Measurements from ENCODE around the gene GOLT1A. TPM values are rescaled to one million over a fixed set of nuclear protein-coding genes. Genes with fewer than 3 reads are reported as not detected.

GOLT1A gene
- total and polyA plus RNA-seq, 11 donors = 0.24 to 0.29 TPM; not detected in 9

DNA sequence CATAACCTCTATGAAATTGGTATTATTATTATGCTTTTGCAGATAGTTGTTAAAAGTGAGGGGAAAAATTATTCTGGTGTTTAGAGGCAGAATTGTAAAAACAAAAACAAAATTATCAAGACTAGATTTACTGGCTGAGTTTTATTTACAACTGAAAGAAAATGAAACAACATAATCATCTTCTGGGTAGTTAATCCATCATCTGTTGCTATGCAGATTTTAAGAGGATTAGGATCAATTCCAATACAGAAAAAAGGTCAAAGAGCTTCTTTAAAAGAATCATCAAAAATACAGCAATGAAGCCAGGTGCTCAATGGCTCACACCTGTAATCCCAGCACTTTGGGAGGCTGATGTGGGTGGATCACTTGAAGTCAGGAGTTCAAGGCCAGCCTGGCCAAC is 8.3 kb downstream of the GOLT1A start:
- DNase-seq (no peak), ATAC-seq (no peak)
- H3K27me3 ChIP-seq = peaks cover 0 to 28% (median 0%) of the 10 kb centered on the region in 9 donors
- H3K4me3 ChIP-seq = no peak overlapping the region
- no peaks in the 10 kb centered on the region for H3K36me3 ChIP-seq
- H3K9me3 ChIP-seq = no peaks in the 10 kb centered on the region
- H3K27ac ChIP-seq = no peak overlapping the region
- peaks cover 0 to 4% (median 0%) of the 10 kb centered on the region in 12 donors for H3K4me1 ChIP-seq
- TF ChIP-seq, protein P1, sequence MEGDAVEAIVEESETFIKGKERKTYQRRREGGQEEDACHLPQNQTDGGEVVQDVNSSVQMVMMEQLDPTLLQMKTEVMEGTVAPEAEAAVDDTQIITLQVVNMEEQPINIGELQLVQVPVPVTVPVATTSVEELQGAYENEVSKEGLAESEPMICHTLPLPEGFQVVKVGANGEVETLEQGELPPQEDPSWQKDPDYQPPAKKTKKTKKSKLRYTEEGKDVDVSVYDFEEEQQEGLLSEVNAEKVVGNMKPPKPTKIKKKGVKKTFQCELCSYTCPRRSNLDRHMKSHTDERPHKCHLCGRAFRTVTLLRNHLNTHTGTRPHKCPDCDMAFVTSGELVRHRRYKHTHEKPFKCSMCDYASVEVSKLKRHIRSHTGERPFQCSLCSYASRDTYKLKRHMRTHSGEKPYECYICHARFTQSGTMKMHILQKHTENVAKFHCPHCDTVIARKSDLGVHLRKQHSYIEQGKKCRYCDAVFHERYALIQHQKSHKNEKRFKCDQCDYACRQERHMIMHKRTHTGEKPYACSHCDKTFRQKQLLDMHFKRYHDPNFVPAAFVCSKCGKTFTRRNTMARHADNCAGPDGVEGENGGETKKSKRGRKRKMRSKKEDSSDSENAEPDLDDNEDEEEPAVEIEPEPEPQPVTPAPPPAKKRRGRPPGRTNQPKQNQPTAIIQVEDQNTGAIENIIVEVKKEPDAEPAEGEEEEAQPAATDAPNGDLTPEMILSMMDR (IDR thresholded peaks at IDR 0.05) = no peak
- no peak for TF ChIP-seq POLR2A (IDR thresholded peaks at IDR 0.05)
- intact Hi-C loops (cut with DNase I) = loop anchor here in 4 of 10 donors (5.0 to 10.0 kb wide), 3 partner anchors 43 to 351 kb away; partner anchors contain the start of gene SNRPE (in 3 of the 4)

DNA sequence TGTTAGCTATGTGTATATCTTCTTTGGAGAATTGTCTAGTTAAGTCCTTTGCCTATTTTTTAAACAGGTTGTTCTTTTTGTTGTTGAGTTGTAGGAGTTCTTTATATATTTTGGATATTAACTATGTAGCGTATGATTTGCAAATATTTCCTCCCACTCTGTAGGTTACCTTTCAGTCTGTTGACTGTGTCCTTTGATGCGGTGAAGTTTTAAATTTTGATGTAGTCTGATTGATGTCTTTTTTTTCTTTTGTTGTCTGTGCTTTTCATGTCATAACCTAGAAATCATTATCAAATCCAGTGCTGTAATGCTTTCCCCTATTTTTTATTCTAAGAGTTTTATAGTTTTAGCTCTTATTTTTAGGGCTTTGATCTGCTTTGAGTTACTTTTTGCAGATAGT is 8.8 kb downstream of the GOLT1A start:
- no peaks in the 10 kb centered on the region for H3K9me3 ChIP-seq
- H3K27me3 ChIP-seq = peaks cover 0 to 28% (median 0%) of the 10 kb centered on the region in 9 donors
- H3K36me3 ChIP-seq = no peaks in the 10 kb centered on the region
- intact Hi-C loops (cut with DNase I) = loop anchor here in 4 of 10 donors (5.0 to 10.0 kb wide), 3 partner anchors 43 to 350 kb away; partner anchors contain the start of gene SNRPE (in 3 of the 4)
- H3K4me3 ChIP-seq = no peak overlapping the region
- WGBS, 4 donors = 90 to 94% (median 93%) methylated on average over 2 of the region's 2 CpGs
- DNase-seq = no peak
- no peak for TF ChIP-seq POLR2A (IDR thresholded peaks at IDR 0.05)
- TF ChIP-seq, protein P1 (IDR thresholded peaks at IDR 0.05) = no peak
- no peak for ATAC-seq
- peaks cover 0 to 4% (median 0%) of the 10 kb centered on the region in 12 donors for H3K4me1 ChIP-seq
- no peak overlapping the region for H3K27ac ChIP-seq

DNA sequence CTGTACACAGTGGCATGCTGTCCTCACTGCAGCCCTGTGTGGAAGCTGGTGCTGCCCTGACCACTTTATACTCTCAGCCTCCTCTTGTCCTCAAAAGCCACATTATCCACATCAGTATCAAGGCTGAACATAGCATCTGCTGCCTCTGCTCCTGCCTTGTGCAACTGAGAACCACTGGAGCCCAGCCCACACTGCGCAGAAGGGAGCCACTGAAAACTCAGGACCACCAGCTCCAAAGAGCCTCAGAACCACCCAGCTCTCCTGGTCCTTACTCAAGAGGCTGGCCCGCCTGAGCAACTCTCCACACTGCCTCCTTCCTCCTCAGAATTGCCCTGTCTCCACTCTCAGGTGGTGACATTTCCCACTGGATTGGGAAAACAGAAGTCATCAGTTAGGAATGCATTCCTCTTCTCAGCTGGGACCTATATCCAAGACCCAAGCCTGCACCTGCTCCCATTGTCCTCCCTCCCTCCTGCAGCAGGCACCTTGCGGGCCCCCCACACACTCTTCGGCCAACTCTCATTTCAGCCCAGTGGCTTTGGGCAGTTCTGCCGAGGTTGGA is 10.5 kb downstream of the GOLT1A start:
- WGBS, 4 donors = 77 to 88% (median 86%) methylated on average over 5 of the region's 5 CpGs

DNA sequence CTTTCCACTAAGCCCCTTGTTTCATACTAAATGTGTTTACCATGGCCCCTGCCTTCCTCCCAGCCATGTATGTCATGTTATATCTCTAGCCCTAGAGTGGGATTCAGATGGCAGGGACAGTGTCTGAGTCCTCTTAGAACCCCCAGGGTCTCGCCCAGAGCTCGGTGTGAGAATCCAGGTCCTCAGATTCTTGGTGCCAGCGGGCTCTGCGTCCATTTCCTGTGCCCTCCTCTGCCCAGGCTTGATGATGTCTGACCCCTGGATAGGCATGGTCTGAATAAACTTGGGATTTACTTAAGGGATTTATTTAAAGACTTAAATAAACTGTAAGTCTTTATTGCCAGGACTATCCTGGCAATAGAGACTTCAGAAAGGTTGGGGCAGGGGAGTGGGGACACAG is 11.3 kb downstream of the GOLT1A start:
- 88 to 91% (median 89%) methylated on average over 4 of the region's 4 CpGs for WGBS, 4 donors
- Histone ChIP-seq H3K27me3 (peaks cover 0 to 27% (median 0%) of the 10 kb centered on the region in 9 donors), H3K9me3 (no peaks in the 10 kb centered on the region), H3K4me1 (peaks cover 0 to 20% (median 0%) of the 10 kb centered on the region in 12 donors), H3K4me3 (no peak overlapping the region), H3K36me3 (no peaks in the 10 kb centered on the region), H3K27ac (no peak overlapping the region)
- DNase-seq (no peak), ATAC-seq (no peak)
- intact Hi-C loops (cut with DNase I) = loop anchor here in 2 of 10 donors (2.0 to 10.0 kb wide), 2 partner anchors 40 to 348 kb away; no protein-coding TSS in a partner anchor
- no peak for TF ChIP-seq POLR2A (IDR thresholded peaks at IDR 0.05)
- TF ChIP-seq, protein P1 (IDR thresholded peaks at IDR 0.05) = no peak

More for the DNA sequence above, 10.5 kb downstream of the GOLT1A start:
- H3K27ac ChIP-seq = no peak overlapping the region
- no peaks in the 10 kb centered on the region for H3K36me3 ChIP-seq
- H3K4me3 ChIP-seq = no peak overlapping the region
- DNase-seq = no peak
- no peaks in the 10 kb centered on the region for H3K9me3 ChIP-seq
- TF ChIP-seq, protein P1 (IDR thresholded peaks at IDR 0.05) = no peak
- TF ChIP-seq POLR2A (IDR thresholded peaks at IDR 0.05) = no peak
- intact Hi-C loops (cut with DNase I) = loop anchor here in 2 of 10 donors (2.0 to 10.0 kb wide), 2 partner anchors 40 to 348 kb away; no protein-coding TSS in a partner anchor
- peaks cover 0 to 19% (median 0%) of the 10 kb centered on the region in 12 donors for H3K4me1 ChIP-seq
- H3K27me3 ChIP-seq = peaks cover 0 to 28% (median 0%) of the 10 kb centered on the region in 9 donors
- no peak for ATAC-seq
